ENCODE data around the gene SETBP1.

- TF ChIP-seq JUND (CRISPR knock-in tag; IDR thresholded peaks at IDR 0.05) (no peak), NFIC (IDR thresholded peaks at IDR 0.05; ENCODE audit: low read length) (no peak), ZNF569 (CRISPR knock-in tag; IDR thresholded peaks at IDR 0.05; ENCODE audit: borderline replicate concordance) (no peak), MAZ (IDR thresholded peaks at IDR 0.05; ENCODE audit: borderline replicate concordance, low read depth, low read length) (no peak), MAZ (CRISPR knock-in tag; IDR thresholded peaks at IDR 0.05; ENCODE audit: low read depth) (no peak), ZNF12 (CRISPR knock-in tag; IDR thresholded peaks at IDR 0.05) (no peak), SKI (IDR thresholded peaks at IDR 0.05; ENCODE audit: partially characterized antibody) (no peak), USF2 (IDR thresholded peaks at IDR 0.05; ENCODE audit: low read depth, low read length) (no peak), USF2 (CRISPR knock-in tag; IDR thresholded peaks at IDR 0.05; ENCODE audit: borderline replicate concordance) (no peak), PBX2 (CRISPR knock-in tag; IDR thresholded peaks at IDR 0.05) (no peak)
- TF ChIP-seq, protein P1, sequence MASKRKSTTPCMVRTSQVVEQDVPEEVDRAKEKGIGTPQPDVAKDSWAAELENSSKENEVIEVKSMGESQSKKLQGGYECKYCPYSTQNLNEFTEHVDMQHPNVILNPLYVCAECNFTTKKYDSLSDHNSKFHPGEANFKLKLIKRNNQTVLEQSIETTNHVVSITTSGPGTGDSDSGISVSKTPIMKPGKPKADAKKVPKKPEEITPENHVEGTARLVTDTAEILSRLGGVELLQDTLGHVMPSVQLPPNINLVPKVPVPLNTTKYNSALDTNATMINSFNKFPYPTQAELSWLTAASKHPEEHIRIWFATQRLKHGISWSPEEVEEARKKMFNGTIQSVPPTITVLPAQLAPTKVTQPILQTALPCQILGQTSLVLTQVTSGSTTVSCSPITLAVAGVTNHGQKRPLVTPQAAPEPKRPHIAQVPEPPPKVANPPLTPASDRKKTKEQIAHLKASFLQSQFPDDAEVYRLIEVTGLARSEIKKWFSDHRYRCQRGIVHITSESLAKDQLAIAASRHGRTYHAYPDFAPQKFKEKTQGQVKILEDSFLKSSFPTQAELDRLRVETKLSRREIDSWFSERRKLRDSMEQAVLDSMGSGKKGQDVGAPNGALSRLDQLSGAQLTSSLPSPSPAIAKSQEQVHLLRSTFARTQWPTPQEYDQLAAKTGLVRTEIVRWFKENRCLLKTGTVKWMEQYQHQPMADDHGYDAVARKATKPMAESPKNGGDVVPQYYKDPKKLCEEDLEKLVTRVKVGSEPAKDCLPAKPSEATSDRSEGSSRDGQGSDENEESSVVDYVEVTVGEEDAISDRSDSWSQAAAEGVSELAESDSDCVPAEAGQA (IDR thresholded peaks at IDR 0.05; ENCODE audit: low read depth) = no peak
- TF ChIP-seq, protein P1 (CRISPR knock-in tag; IDR thresholded peaks at IDR 0.05; ENCODE audit: borderline replicate concordance) = no peak
- TF ChIP-seq, protein P2, sequence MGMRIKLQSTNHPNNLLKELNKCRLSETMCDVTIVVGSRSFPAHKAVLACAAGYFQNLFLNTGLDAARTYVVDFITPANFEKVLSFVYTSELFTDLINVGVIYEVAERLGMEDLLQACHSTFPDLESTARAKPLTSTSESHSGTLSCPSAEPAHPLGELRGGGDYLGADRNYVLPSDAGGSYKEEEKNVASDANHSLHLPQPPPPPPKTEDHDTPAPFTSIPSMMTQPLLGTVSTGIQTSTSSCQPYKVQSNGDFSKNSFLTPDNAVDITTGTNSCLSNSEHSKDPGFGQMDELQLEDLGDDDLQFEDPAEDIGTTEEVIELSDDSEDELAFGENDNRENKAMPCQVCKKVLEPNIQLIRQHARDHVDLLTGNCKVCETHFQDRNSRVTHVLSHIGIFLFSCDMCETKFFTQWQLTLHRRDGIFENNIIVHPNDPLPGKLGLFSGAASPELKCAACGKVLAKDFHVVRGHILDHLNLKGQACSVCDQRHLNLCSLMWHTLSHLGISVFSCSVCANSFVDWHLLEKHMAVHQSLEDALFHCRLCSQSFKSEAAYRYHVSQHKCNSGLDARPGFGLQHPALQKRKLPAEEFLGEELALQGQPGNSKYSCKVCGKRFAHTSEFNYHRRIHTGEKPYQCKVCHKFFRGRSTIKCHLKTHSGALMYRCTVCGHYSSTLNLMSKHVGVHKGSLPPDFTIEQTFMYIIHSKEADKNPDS (CRISPR knock-in tag; IDR thresholded peaks at IDR 0.05) = no peak
Observed at GRCh38 chr18:45063246-45064038, 382.8 kb downstream of the SETBP1 start.
